ENCODE data around the gene MYO7A. TPM values are rescaled to one million over a fixed set of nuclear protein-coding genes. Genes with fewer than 3 reads are reported as not detected.

The MYO7A gene
- polyA plus RNA-seq: 1 to 10 TPM; 3.6 to 6.4 (median 6.4) TPM

DNA sequence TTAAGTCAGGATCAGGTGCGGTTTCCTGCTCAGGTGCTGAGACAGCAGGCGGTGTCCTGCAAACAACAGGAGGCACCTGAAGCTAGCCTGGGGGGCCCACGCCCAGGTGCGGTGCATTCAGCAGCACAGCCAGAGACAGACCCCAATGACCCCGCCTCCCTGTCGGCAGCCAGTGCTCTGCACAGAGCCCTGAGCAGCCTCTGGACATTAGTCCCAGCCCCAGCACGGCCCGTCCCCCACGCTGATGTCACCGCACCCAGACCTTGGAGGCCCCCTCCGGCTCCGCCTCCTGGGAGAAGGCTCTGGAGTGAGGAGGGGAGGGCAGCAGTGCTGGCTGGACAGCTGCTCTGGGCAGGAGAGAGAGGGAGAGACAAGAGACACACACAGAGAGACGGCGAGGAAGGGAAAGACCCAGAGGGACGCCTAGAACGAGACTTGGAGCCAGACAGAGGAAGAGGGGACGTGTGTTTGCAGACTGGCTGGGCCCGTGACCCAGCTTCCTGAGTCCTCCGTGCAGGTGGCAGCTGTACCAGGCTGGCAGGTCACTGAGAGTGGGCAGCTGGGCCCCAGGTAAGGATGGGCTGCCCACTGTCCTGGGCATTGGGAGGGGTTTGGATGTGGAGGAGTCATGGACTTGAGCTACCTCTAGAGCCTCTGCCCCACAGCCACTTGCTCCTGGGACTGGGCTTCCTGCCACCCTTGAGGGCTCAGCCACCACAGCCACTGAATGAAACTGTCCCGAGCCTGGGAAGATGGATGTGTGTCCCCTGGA, at the start of gene MYO7A:
TSS of gene MYO7A (plus strand) at position 327 of the 772 bp plus-strand sequence. CDS start 2,389 bp downstream, outside the sequence.
- 11 to 33% (median 23%) methylated on average over 20 of the region's 20 CpGs for WGBS, 3 donors
- no peak within 1 kb of the TSS for H3K27ac ChIP-seq (ENCODE audit: low read depth, low read length)

DNA sequence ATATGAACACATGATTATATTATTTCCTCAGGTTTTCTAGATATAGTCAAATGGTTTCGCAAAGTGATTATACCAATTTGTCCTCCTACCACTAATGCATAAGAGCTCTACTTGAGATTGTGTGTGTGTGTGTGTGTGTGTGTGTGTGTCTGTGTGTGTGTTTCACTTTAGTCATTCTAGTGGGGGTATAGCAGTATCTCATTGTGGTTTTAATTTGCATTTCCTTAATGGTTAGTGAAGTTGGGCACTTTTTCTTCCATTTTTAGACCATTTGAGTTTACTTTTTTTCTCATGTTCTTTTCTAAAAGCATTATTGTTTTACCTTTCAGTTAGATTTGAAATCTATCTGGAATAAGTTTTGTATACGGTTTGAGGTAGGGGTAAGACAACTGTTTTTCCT, 48.4 kb upstream of the MYO7A start:
- 96 to 100% (median 96%) methylated on average over 2 of the region's 2 CpGs for WGBS, 3 donors

DNA sequence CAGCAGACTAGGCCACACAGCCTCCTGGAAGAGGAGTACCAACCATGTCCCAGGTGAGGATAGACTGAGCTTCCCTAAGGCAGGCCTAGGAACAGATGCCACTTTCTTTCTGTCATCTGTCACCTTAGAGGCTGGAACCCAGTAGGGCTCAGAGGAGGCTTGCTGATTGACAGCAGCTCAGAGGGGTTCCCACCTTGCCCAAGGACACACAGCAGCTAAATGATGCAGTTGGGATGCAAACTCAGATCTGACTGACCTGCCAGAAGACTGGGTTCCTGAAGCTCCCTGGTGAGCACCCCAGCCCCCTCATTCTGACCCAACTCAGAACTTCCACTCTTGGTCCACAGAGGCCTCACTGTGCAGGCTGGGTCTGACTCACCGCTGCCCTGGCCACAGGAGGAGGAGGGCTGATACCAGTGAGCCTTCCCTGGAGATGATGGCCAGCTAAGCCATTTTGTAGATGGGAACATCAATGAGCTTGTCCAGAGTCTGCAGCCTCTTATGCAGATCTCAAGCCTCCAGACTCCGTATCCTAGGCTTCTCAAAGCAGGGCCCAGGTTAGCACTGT, 47.3 kb upstream of the MYO7A start:
- whole genome bisulfite sequencing, 3 donors: 84 to 94% (median 89%) methylated on average over 2 of the region's 2 CpGs
- no peak overlapping the region for H3K27ac ChIP-seq (ENCODE audit: low read depth, low read length)

More for the DNA sequence above, 48.4 kb upstream of the MYO7A start:
- H3K27ac ChIP-seq (ENCODE audit: low read depth, low read length): no peak overlapping the region

DNA sequence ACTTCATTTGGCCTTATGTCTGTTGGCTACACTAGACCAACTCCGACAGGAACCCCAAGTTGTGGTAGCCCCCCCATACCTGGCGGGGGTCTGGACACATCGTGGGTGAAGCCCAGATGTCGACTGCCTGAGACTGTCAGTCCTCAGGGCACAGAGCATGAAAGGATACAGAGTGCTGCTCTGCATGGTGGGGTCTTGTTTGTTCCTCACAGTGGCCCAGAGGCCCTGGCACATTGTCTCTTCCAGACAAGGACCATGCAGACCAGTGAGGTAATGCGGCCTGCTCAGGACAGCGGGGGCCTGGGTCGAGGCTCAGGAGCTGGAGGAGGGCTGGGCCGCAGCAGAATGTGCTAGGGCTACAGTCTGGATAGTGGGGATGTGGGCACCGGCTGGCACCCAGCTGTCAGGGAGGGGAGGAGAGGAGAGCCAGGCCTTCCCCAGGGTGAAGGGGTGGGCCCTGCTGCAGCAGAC, 46.6 kb upstream of the MYO7A start:
- no peak overlapping the region for H3K27ac ChIP-seq (ENCODE audit: low read depth, low read length)
- 91 to 97% (median 94%) methylated on average over 9 of the region's 9 CpGs for WGBS, 3 donors

DNA sequence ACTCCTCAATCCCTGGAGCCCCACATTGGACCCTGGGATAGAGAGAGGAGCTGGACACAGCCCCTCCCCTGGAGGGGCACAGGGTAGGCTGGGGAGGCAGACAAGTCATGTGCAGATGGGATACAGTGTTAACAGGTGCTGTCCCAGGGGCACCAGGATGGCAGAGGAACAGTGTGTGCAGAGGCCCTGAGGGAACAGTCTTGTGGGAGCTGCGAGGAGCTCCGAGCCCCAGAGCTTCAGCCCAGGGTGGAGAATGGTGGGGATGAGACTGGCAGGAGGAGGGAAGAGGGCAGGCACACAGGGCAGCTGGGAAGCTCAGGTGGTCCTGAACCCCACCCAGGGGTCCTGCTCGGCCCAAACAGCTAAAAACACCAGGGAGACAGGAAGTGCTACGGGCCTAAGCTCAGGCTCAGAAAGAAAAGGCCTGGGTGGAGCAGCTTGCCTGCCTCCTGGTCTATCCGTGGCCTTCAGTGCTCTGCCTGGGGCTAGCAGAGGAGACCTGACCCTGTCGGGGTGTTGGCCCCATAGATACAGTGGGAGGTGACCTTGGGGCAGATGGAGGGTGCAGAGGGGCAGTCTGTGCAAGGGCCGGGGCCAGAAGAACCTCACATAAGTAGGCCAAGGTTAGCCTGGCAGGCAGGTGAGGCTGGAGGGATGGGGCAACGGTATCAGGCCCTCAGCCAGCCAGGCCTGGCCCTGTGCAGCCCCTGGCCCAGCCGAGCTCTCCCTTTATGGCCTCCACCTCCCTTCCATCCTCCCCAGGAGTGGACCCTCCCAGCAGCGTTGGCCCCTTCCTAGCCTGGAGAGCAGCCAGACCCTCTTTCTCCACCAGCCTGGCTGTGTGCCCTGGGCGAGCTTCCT, 45.8 kb upstream of the MYO7A start:
- H3K27ac ChIP-seq (ENCODE audit: low read depth, low read length): no peak overlapping the region
- WGBS, 3 donors: 56 to 64% (median 61%) methylated on average over 11 of the region's 11 CpGs

DNA sequence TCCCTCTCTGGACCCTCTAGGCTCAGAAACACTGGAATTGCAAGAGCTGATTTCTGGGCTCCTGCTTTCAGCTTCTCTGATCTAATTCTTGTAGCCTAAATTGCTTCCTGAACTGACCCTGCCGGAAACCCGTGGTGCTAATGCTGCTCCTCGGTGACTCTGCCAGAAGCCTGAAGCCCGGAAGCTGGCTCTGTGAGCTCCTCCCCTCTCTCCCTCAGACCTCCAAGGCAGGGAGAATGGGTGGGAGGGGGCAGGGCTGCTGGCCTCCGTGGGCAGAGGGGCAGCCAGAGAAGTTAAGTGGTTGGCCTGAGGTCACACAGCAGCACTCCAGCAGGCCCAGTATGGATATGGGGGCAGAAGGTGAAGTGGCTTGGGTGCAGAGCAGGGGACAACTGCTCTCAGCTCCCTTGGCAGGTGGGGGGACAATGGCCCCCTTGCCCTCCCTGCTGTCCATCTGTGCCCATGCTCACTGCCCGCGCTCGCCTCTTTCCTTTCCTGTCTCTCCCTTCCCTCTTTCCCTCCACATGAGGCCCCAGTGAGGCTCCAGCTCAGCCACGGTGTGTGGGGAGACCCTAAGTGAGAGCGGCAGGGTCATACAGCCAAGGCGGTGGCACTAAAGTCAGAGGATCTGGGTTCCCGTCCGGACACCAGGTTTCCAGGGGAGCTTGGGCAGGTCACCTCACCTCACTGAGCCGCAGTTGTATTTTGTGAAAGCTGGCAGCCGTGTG, 45.0 kb upstream of the MYO7A start:
- WGBS, 3 donors: 59 to 82% (median 66%) methylated on average over 15 of the region's 15 CpGs
- H3K27ac ChIP-seq (ENCODE audit: low read depth, low read length): no peak overlapping the region

DNA sequence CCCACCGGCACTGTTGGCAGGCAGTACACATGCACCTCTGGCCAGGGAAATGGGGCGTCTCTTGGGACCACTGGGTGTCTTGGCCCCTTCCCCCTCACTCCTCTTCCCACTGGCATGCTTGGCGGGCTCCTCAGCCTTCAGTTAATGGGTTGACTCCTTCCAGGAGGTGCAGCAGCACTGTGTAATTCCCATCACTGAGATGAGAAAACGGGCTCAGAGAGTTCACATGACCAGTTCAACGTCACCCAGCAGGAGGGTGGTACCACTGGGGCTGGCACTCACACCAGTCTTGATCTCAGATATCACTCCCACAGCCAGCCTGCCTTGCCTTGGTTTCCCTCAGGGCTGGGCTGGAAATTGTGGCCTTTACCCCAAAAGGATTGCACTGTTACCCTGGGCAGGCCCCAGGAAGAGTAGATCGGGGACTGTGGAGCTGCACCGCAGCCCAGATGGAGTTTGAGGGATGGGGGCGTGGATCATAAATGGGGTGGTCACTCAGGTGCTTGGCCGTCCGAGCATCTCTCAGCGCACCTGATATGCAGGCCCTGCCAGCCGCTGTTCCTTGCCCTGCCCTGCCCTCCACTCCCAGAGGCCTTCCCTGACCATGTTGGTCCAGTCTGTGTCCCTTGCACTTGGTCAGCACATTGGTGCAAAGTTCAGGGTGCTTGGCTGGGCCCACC, 44.3 kb upstream of the MYO7A start:
- 90 to 96% (median 92%) methylated on average over 12 of the region's 12 CpGs for WGBS, 3 donors

DNA sequence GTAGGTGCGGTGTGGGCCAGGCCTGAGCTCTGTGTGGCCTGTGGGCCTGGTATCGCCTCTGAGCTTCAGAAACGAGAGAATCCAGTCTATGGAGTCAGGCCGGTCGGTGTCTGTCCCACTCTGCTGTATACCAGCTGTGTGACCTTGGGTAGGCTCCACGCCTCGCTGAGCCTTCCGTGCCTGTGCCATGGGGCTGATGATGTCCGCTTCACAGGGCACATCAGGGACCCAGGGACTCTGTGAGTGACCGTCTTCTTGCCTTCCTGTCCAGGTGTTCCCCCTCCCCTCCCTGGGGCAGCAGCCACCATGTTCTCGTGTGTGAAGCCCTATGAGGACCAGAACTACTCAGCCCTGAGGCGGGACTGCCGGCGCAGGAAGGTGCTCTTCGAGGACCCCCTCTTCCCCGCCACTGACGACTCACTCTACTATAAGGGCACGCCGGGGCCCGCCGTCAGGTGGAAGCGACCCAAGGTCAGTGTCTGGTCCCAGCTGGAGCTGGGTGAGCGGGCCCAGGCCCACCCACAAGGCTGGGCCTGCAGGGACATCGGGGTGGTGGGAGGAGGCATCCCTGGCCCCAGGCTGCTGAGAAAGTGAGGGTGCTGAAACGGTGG, 43.4 kb upstream of the MYO7A start:
- H3K27ac ChIP-seq (ENCODE audit: low read depth, low read length): no peak overlapping the region
- 87 to 96% (median 94%) methylated on average over 25 of the region's 25 CpGs for WGBS, 3 donors

More for the DNA sequence above, 44.3 kb upstream of the MYO7A start:
- H3K27ac ChIP-seq (ENCODE audit: low read depth, low read length): no peak overlapping the region

DNA sequence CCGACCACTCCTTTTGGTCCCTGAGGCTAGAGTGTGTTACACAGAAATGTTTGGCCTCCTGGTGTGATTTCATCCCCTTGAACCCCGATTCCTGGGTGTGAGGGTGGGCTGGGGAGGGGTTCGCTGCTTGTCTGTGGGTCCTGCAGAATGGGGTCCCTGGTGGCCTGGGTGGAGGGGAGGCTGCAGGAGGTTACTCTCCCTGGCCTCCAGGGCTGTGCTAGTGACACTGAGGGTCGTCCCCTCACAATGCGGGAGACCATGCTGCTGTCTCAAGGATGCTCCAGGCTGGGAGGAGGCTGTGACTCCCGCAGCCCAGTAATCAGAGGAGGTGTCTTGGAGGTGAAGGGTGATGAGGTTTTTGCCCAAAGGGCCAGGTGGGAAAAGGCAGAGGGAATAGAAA, 42.4 kb upstream of the MYO7A start:
- WGBS, 3 donors: 91 to 93% (median 92%) methylated on average over 6 of the region's 6 CpGs
- H3K27ac ChIP-seq (ENCODE audit: low read depth, low read length): no peak overlapping the region

DNA sequence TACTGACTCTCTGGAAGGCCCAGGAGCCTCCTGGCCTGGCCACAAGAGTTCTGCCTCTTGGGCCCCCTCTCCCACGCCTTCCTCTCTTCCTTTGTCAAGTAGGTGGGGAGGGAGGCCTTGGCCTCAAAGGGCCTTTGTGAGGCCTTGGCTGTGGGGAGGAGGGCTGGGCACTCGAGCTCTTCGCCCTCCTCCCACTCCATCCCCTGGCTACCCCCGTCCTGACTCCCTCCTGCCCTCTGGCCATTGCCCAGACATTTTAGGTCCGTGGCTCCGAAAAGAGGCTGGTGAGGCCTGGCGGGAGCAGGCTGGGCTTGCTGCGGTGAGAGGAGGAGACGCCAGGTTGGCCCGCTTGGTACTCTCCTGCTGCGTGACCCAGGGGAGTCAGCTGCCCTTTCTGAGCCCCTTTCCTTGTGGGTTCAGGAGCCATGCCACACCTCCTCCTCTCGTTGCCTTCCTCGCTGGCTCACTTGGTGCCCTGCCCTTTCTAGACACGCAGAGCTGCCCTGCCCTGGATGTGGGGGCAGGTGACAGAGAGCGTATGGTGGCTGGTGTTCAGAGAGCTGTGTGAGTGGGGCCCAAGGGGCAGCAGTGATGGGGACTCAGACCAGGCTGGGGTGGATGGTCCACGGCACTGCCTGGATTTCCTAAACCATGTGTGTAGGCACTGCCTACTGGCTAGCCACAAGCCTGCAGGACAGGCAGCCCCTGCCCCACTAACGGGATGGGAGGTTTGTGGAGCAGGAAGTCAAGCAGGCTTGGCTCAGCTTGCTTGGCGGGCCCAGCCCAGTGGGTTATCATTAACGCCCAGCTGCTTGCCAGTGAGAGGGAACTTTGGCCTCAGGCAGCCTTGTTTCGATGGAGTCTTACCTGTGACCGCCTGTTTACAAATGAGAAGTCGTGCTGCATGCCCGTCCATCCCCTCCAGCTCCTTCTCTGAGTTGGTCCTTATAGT, 41.2 kb upstream of the MYO7A start:
- 73 to 83% (median 75%) methylated on average over 23 of the region's 23 CpGs for WGBS, 3 donors
- no peak overlapping the region for H3K27ac ChIP-seq (ENCODE audit: low read depth, low read length)

DNA sequence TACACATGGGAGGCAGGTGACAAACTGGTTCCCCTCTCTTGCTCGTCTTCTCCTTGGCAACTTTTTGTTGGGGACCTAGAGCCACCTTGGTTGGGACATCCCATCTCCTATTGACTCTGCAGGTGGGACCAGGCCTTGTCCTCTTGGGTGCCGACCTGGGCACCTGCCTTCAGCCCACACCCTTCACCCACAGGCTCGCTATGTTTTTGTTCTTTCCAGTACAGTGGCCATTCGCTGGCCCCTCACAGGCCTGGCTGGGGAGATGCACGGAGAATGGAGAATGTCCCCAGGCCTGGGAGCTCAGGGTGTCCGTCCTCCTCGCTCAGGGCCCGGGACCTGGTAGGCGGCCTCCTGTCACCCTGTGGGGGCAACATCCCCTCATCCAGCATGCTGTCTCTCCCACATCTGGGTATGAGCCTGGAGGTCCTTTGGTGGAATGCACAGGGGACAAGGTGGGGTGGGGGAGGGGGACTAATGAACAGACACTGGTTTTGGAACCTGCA, 40.3 kb upstream of the MYO7A start:
- H3K27ac ChIP-seq (ENCODE audit: low read depth, low read length): no peak overlapping the region
- 90 to 98% (median 94%) methylated on average over 9 of the region's 9 CpGs for WGBS, 3 donors

DNA sequence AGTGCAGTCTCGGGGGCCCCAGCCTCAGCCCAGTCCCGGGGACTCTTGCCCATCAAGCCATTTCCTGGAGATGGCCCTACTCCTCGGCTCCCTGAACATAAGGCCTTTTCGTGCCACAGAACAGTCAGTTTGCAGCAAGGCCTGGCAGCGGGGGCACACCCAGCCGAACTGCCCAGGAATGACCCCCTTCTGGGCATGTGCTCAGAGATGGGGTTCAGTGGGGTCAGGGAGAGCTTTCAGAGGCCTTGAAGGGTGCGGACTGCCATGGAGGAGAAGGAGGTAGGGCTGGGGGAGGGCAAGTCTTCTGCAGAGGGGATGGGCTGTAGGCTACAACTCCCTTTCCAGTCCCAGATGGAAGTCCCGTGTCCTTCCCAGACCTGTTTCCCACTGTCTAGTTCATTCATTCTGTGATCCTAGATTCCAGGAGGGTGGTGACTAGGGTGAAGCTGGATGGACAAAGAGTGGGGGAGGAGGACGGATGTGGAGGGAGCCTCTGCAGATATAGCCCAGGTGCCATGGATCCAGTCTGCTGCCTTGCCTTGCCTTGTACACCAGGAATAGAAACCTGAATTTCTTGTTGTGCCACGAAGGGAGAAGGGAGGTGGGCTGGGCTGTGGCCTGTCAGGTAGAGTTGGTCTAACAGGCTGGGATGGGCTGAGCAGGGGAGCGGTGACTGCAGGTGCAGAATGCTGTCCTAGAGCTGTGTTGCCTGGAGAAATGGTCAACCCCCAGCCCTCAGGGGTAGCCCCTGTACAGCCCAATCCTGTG, 39.6 kb upstream of the MYO7A start:
- WGBS, 3 donors: 69 to 78% (median 77%) methylated on average over 11 of the region's 11 CpGs
- H3K27ac ChIP-seq (ENCODE audit: low read depth, low read length): no peak overlapping the region

DNA sequence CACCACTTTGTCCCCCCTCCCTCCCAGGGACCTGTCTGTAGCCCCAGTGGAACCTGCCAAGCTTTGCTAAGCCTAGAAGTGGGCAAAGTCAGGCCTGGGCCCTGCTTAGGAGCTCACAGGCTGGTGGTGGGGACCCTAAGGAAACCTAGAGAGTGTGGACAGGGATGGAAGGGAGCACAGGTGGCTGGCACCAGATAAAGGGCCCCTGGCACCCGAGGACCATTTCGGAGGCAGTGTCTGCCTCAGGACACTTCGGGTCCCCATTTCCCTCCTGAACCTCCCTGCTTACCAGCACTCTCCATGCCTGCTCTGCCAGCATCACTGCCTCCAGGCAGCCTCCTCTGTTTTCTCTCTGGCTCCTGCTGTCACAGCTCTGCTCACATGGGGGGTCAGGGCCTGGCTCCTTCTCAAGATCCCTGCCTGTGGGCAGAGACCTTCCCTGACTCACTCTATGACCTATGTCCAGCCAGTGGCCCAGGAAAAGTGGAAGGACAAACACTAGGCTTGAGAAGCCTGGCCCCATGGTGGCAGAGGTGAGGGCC, 39.0 kb upstream of the MYO7A start:
- 82 to 92% (median 88%) methylated on average over 3 of the region's 3 CpGs for WGBS, 3 donors
- H3K27ac ChIP-seq (ENCODE audit: low read depth, low read length): no peak overlapping the region

DNA sequence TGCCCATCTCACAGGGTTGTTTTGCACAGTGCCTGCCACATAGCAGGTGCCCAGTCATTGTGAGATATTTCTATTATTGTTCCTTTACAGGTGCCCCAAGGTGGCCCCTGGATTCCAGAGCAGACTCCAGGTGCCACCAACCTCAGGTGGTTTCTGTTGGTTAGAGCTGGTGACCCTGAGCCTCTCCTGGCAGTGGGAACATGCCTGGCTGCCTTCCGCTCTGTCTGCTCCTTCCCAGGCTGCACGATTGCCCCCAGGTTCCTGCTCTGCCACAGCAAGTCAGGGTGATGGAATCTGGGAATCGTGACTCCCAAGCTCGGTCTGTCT, 38.0 kb upstream of the MYO7A start:
- WGBS, 3 donors: 76 to 89% (median 83%) methylated on average over 4 of the region's 4 CpGs
- no peak overlapping the region for H3K27ac ChIP-seq (ENCODE audit: low read depth, low read length)

DNA sequence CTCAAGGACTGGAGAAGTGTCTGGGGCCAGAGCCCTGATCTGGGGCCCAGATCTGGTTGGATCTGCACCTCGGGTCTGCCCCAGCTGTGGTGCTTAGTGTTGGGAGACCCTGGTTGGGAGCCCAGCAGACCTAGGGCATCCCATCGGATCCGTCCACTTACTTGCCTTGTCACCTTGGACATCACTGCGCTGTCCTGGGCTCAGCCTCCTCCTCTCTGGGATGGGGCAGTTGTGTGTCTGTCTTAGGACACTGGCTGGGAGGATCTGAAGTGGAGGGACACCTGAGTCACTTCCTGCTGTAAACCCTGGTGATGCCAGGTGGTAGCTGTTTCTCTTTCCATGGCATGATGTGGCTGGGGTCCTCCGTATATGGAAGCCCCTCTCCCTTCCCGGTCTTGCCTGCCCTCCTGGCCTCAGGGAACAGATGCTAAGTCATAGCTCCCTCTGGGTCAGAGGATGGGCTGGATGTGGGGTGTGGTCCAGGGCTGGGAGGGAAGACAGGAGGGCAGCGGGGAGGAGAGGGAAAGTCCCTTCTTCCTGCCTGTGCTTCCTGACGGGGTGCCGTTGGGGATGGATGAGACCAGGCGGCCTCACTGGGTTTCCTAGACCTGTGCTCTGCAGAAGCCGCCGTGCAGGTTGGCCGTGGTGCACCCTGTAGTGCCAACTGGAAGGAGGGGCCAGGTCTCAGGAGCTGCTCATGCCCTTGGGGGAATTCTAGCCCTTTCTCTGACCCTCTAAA, 37.5 kb upstream of the MYO7A start:
- no peak overlapping the region for H3K27ac ChIP-seq (ENCODE audit: low read depth, low read length)
- 55 to 73% (median 55%) methylated on average over 12 to 13 of the region's 13 CpGs for WGBS, 3 donors
